ENCODE data around the gene BRMS1L. TPM values are rescaled to one million over a fixed set of nuclear protein-coding genes. Genes with fewer than 3 reads are reported as not detected.
A peak's percentile ranks its signal among the peaks of the same experiment; 100 is the strongest.

Gene BRMS1L
- total and polyA plus RNA-seq, 2 of the 13 experiments (the other 11 are each of a cell fraction or from before 2014, with no cell fraction given): 21.1 to 23.8 TPM

- TF ChIP-seq DMAP1 (CRISPR knock-in tag; IDR thresholded peaks at IDR 0.05) (no peak), SMAD1 (CRISPR knock-in tag; IDR thresholded peaks at IDR 0.05; ENCODE audit: borderline replicate concordance, low read depth) (no peak), SKI (IDR thresholded peaks at IDR 0.05; ENCODE audit: partially characterized antibody) (peak; percentile 12), ZBTB7B (CRISPR knock-in tag; IDR thresholded peaks at IDR 0.05) (no peak), KLF6 (CRISPR knock-in tag; IDR thresholded peaks at IDR 0.05) (no peak; the same call in 1 of the 2 replicates), PBX2 (CRISPR knock-in tag; IDR thresholded peaks at IDR 0.05) (no peak), TFDP1 (CRISPR knock-in tag; IDR thresholded peaks at IDR 0.05; ENCODE audit: borderline replicate concordance) (no peak), KMT2B (CRISPR knock-in tag; IDR thresholded peaks at IDR 0.05) (peak; percentile 42; the same call in 1 of the 2 replicates), ZNF652 (CRISPR knock-in tag; IDR thresholded peaks at IDR 0.05; ENCODE audit: borderline replicate concordance, low read depth) (0 out of 2 replicates have a peak, but pooled peaks have one; percentile 31), PATZ1 (CRISPR knock-in tag; IDR thresholded peaks at IDR 0.05) (peak; percentile 9; the same call in 1 of the 2 replicates), ZNF564 (CRISPR knock-in tag; IDR thresholded peaks at IDR 0.05) (no peak), DMTF1 (CRISPR knock-in tag; IDR thresholded peaks at IDR 0.05) (no peak), ZSCAN5A (CRISPR knock-in tag; IDR thresholded peaks at IDR 0.05; ENCODE audit: borderline replicate concordance) (peak; percentile 31; the same call in 1 of the 2 replicates), NCOA1 (CRISPR knock-in tag; IDR thresholded peaks at IDR 0.05) (no peak; the same call in 1 of the 2 replicates), JUN (CRISPR knock-in tag; IDR thresholded peaks at IDR 0.05) (no peak), HHEX (CRISPR knock-in tag; IDR thresholded peaks at IDR 0.05) (peak; percentile 57; the same call in 1 of the 2 replicates), KLF9 (CRISPR knock-in tag; IDR thresholded peaks at IDR 0.05; ENCODE audit: low read depth) (peak; percentile 87), MED1 (CRISPR knock-in tag; IDR thresholded peaks at IDR 0.05) (peak; percentile 62), ZNF644 (CRISPR knock-in tag; IDR thresholded peaks at IDR 0.05; ENCODE audit: low read depth) (no peak; the same call in 1 of the 2 replicates), CREBL2 (CRISPR knock-in tag; IDR thresholded peaks at IDR 0.05; ENCODE audit: borderline replicate concordance) (no peak), ZNF24 (IDR thresholded peaks at IDR 0.05) (0 out of 2 replicates have a peak, but pooled peaks have one; percentile 7)
These were observed 18.8 kb upstream of the BRMS1L start (continued) for GRCh38 chr14:35807131-35807961.

Data from HepG2 (cell line).